OCI-LY7 (cell line): ENCODE data around the gene PRR16. TPM values are rescaled to one million over a fixed set of nuclear protein-coding genes. Genes with fewer than 3 reads are reported as not detected.

Experiments used
- BruUV-seq: library from RNA; stranded (reverse); fragments of 400-500 nt; replicated peaks from 2 replicates; lab custom pipeline; 2021; lab: Mats Ljungman, UMichigan
- CTCF ChIA-PET: fragments of 300-600 bp; sonication (Branson Sonifier 250); formaldehyde crosslinking; loops from one replicate; lab custom pipeline; 2022; ENCODE audit warnings: antibody characterized with exemption; ENCODE audit not compliant: unreplicated experiment; lab: Charles Lee
- POLR2A ChIA-PET: fragments of 300-600 bp; sonication (Branson Sonifier 250); formaldehyde crosslinking; loops from one replicate; lab custom pipeline; 2022; ENCODE audit warnings: antibody characterized with exemption; lab: Charles Lee
- DNase-seq: peaks from one replicate; pipeline ENCODE4 v3.0.0-alpha.2; 2015; ENCODE audit warnings: low spot score
- H2AFZ ChIP-seq: fragments of 200-600 bp; sonication (generic), shearing (Covaris generic); 2 replicates; pipeline ENCODE4 v1.6.1; 2014; ENCODE audit warnings: mild to moderate bottlenecking, antibody characterized with exemption, low read length, moderate library complexity
- H3K27ac ChIP-seq: fragments of 200-600 bp; sonication (generic); 2 replicates; pipeline ENCODE4 v1.5.1; 2014; ENCODE audit warnings: mixed run types, low read depth, mild to moderate bottlenecking, moderate library complexity, low read length, inconsistent platforms; ENCODE audit not compliant: poor library complexity, severe bottlenecking
- H3K36me3 ChIP-seq: fragments of 200-600 bp; sonication (generic); 2 replicates; pipeline ENCODE4 v1.6.1; 2014; ENCODE audit warnings: mild to moderate bottlenecking, antibody characterized with exemption, low read length, moderate library complexity, mixed read lengths; ENCODE audit not compliant: insufficient read depth
- H3K4me1 ChIP-seq: fragments of 200-600 bp; sonication (generic); 2 replicates; pipeline ENCODE4 v1.5.1; 2014; ENCODE audit warnings: mild to moderate bottlenecking, low read length; ENCODE audit not compliant: insufficient read depth, poor library complexity, severe bottlenecking
- H3K4me2 ChIP-seq: fragments of 200-600 bp; sonication (generic); 2 replicates; pipeline ENCODE4 v1.6.1; 2014; ENCODE audit warnings: mild to moderate bottlenecking, low read length
- H3K4me3 ChIP-seq: fragments of 200-600 bp; sonication (generic); 2 replicates; pipeline ENCODE4 v1.5.1; 2014; ENCODE audit warnings: mild to moderate bottlenecking, low read depth, low read length; ENCODE audit not compliant: poor library complexity, severe bottlenecking
- H3K79me2 ChIP-seq: fragments of 200-600 bp; sonication (generic); 2 replicates; pipeline ENCODE4 v1.6.1; 2016; ENCODE audit warnings: low read depth, mild to moderate bottlenecking, low read length, moderate library complexity, mixed read lengths; ENCODE audit not compliant: insufficient read depth
- H3K9me2 ChIP-seq: fragments of 200-600 bp; sonication (generic); 2 replicates; pipeline ENCODE4 v1.6.1; 2016; ENCODE audit warnings: mild to moderate bottlenecking, low read length, mixed read lengths; ENCODE audit not compliant: insufficient read depth
- H3K9me3 ChIP-seq: fragments of 200-600 bp; sonication (generic); 2 replicates; pipeline ENCODE4 v1.6.1; 2014; ENCODE audit warnings: mild to moderate bottlenecking, mixed run types, low read length, mixed read lengths
- H4K20me1 ChIP-seq: fragments of 200-600 bp; sonication (generic); 2 replicates; pipeline ENCODE4 v1.6.1; 2014; ENCODE audit warnings: mild to moderate bottlenecking, antibody characterized with exemption, low read length, moderate library complexity, mixed read lengths; ENCODE audit not compliant: insufficient read depth
- CTCF ChIP-seq: fragments of 200-600 bp; sonication (generic); conservative IDR thresholded peaks from 2 replicates; pipeline ENCODE4 v1.5.1; 2014; ENCODE audit warnings: mild to moderate bottlenecking, antibody characterized with exemption, low read length, moderate library complexity, mixed read lengths
- EZH2phosphoT487 ChIP-seq: fragments of 200-600 bp; sonication (generic); IDR thresholded peaks from 2 replicates; pipeline ENCODE4 v1.6.1; 2018; ENCODE audit warnings: low read depth, borderline replicate concordance, mild to moderate bottlenecking, mixed run types, antibody characterized with exemption, low read length, moderate library complexity, mixed read lengths
- intact Hi-C: fragments of 100-400 bp; cut with micrococcal nuclease; formaldehyde crosslinking; loops from one replicate; pipeline ENCODE4 v1.10.0; 2022; ENCODE audit not compliant: unreplicated experiment
- total RNA-seq, 2 experiments: library from RNA; depleted of rRNA in 1 of 2; stranded (reverse); fragments of >200 nt in 1 of 2; shearing (Covaris generic) in 1 of 2; gene quantifications; 2 replicates each; pipeline ENCODE4 v1.2.3, GENCODE V29; 2014 to 2022

PRR16 gene
- total RNA-seq, 2 experiments from 2014 or later = not detected

- Histone ChIP-seq H3K36me3 (no peaks in the 10 kb centered on the region), H3K4me1 (no peaks in the 10 kb centered on the region), H3K9me2 (no peaks in the 10 kb centered on the region), H3K79me2 (no peaks in the 10 kb centered on the region), H2AFZ (no peak overlapping the region), H3K4me3 (no peak overlapping the region), H3K27ac (no peak overlapping the region), H4K20me1 (no peaks in the 10 kb centered on the region), H3K9me3 (no peaks in the 10 kb centered on the region), H3K4me2 (no peak overlapping the region)
- BruUV-seq = no TSS peak
- ChIA-PET POLR2A (interaction anchor here (0.6 to 0.7 kb wide), 3 partner anchors 31 to 1918 kb away, joined by 3 to 4 read pairs (median 3); no protein-coding TSS in a partner anchor), CTCF (no interaction called here)
- TF ChIP-seq EZH2phosphoT487 (no peak), CTCF (no peak)
- no peak for DNase-seq
- intact Hi-C loops = no loop called here
Observed at GRCh38 chr5:120472911-120473310, 8.8 kb downstream of the PRR16 start.

- Histone ChIP-seq H3K79me2 (no peaks in the 10 kb centered on the region), H3K4me3 (no peak overlapping the region), H3K27ac (no peak overlapping the region), H3K4me1 (no peaks in the 10 kb centered on the region), H2AFZ (no peak overlapping the region), H4K20me1 (no peaks in the 10 kb centered on the region), H3K9me3 (no peaks in the 10 kb centered on the region), H3K9me2 (no peaks in the 10 kb centered on the region), H3K4me2 (no peak overlapping the region), H3K36me3 (no peaks in the 10 kb centered on the region)
- CTCF ChIA-PET = no interaction called here
- intact Hi-C loops = no loop called here
- BruUV-seq = no TSS peak
- no peak for TF ChIP-seq CTCF
- no peak for TF ChIP-seq EZH2phosphoT487
- POLR2A ChIA-PET = interaction anchor here (0.6 kb wide), 2 partner anchors 1392 to 1919 kb away, joined by 3 read pairs; no protein-coding TSS in a partner anchor
- DNase-seq = no peak
Observed at GRCh38 chr5:120473332-120473731, 9.2 kb downstream of the PRR16 start.

GRCh38 chr5:120476063-120476462 is 12.0 kb downstream of the PRR16 start:
- DNase-seq = no peak
- Histone ChIP-seq H3K27ac (no peak overlapping the region), H3K9me3 (no peaks in the 10 kb centered on the region), H3K79me2 (no peaks in the 10 kb centered on the region), H4K20me1 (no peaks in the 10 kb centered on the region), H3K36me3 (no peaks in the 10 kb centered on the region), H2AFZ (no peak overlapping the region), H3K9me2 (no peaks in the 10 kb centered on the region), H3K4me1 (no peaks in the 10 kb centered on the region), H3K4me2 (no peak overlapping the region), H3K4me3 (no peak overlapping the region)
- TF ChIP-seq CTCF (no peak), EZH2phosphoT487 (no peak)
- no TSS peak for BruUV-seq
- POLR2A ChIA-PET = no interaction called here
- intact Hi-C loops = no loop called here
- CTCF ChIA-PET = no interaction called here
